ENCODE measurements around the gene ANKRD66.

GRCh38 chr6:46720401-46720800 lies 26.3 kb upstream of the ANKRD66 start:
- TF ChIP-seq CTCF (IDR thresholded peaks at IDR 0.05; ENCODE audit: low read depth, low read length, missing input control), result no peak
- TF ChIP-seq MAX (IDR thresholded peaks at IDR 0.05), result no peak
- TF ChIP-seq RAD21 (IDR thresholded peaks at IDR 0.05), result no peak
- TF ChIP-seq TAF1 (conservative IDR thresholded peaks at IDR 0.05), result no peak
- TF ChIP-seq REST (IDR thresholded peaks at IDR 0.05), result no peak
- no peak for TF ChIP-seq SP1 (IDR thresholded peaks at IDR 0.05)
- TF ChIP-seq YY1 (IDR thresholded peaks at IDR 0.05), result no peak
- TF ChIP-seq NR2F2 (IDR thresholded peaks at IDR 0.05), result no peak
- no peak for TF ChIP-seq JUND (IDR thresholded peaks at IDR 0.05)
- TF ChIP-seq, protein P1, sequence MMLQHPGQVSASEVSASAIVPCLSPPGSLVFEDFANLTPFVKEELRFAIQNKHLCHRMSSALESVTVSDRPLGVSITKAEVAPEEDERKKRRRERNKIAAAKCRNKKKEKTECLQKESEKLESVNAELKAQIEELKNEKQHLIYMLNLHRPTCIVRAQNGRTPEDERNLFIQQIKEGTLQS (IDR thresholded peaks at IDR 0.05), result no peak
- no peak for TF ChIP-seq RXRA (IDR thresholded peaks at IDR 0.05)
- TF ChIP-seq GABPA (IDR thresholded peaks at IDR 0.05 in 1 of 2, conservative IDR thresholded peaks at IDR 0.05 in 1 of 2), result no peak
